Dedifferentiated amniotic fluid mesenchymal stem cell (primary cell): ENCODE data around the gene SLC37A4.
A peak's percentile ranks its signal among the peaks of the same experiment; 100 is the strongest.
"Not testable (repeated sequence)": the region's sequence is repeated elsewhere in the genome, so short reads cannot be mapped to it uniquely, and the experiment has no call there.

Experiments used
- DNase-seq: peaks from one replicate; pipeline ENCODE4 v3.0.0-alpha.2; 2016; ENCODE audit errors: extremely low spot score

The SLC37A4 gene

DNA sequence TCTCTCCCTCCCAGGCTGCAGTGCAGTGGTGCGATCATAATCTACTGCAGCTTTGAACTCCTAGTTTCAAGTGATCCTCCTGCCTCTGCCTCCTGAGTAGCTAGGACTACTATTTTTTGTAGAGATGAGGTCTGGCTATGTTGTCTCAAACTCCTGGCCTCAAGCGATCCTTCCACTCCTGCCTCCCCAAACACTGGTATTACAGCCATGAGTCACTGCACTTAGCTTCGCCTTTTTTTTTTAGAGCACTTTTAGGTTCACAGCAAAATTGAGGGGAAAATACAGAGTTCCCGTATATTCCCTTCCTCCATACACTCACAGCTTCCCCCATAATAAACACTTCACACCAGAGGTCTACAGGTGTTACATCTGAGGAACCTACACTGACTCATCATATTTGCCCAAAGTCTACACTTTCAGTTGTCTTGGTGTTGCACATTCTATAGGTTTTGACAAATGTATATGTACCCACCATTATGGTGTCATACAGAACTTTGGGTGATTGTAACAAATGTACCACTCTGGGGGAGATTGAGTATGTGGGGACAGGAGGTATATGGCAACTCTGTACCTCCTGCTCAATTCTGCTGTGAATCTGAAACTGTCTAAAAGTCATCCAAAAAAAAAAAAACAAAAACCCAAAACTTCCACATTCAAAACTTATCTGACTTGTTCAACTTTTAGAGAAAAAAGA, 11.3 kb upstream of the SLC37A4 start:
- no peak for DNase-seq

DNA sequence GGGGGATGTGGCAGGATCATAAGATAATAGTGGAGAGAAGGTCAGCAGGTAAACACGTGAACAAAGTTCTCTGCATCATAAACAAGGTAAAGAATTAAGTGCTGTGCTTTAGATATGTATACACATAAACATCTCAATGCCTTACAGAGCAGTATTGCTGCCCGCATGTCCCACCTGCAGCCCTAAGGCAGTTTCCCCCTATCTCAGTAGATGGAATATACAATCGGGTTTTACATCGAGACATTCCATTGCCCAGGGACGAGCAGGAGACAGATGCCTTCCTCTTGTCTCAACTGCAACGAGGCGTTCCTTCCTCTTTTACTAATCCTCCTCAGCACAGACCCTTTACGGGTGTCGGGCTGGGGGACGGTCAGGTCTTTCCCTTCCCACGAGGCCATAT, 8.8 kb upstream of the SLC37A4 start:
- not testable (repeated sequence) for DNase-seq

DNA sequence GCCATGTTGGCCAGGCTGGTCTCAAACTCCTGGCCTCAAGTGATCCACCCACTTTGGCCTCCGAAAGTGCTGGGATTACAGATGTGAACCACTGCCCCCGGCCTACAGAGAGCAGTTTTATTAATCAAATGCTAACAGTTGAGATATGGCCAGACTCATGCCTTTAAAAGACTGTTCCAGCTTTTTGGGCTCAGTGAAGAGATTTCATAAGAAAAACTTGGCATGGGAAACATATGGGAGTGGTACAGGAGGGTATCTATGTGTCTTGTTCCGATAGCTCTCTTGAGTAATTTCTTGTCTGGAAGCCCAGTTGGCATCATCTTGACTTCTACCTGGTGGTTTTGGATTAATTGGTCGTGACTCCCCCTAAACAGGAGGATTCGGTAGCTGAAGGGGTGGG, 8.2 kb upstream of the SLC37A4 start:
- DNase-seq = no peak

DNA sequence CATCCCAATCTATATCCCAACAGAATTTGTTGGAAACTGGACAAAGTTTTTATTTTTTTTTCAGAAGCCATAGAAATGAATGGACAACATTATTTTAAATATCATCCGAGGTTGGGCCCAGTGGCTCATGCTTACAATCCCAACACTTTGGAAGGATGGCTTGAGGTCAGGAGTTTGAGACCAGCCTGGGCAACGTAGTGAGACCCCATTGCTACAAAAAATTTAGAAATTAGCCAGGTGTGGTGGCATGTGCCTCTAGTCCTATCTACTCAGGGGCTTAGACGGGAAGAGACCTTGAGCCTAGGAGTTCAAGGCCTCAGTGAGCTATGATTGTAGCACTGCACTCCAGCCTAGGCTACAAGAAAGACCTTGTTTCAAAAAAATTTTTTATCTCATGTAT, 4.1 kb upstream of the SLC37A4 start:
- no peak for DNase-seq

DNA sequence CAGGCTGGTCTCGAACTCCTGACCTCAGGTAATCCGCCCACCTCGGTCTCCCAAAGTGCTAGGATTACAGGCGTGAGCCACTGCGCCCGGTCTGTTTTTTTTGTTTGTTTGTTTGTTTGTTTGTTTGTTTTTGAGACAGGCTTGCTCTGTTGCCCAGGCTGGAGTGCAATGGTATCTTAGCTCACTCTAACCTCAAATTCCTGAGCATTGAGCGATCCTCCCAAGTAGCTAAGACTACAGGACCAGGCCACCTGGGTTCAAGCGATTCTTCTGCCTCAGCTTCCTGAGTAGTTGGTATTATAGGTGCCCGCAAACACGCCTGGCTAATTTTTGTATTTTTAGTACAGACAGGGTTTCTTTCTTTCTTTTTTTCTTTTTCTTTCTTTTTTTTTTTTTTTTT, 2.7 kb upstream of the SLC37A4 start:
- not testable (repeated sequence) for DNase-seq

DNA sequence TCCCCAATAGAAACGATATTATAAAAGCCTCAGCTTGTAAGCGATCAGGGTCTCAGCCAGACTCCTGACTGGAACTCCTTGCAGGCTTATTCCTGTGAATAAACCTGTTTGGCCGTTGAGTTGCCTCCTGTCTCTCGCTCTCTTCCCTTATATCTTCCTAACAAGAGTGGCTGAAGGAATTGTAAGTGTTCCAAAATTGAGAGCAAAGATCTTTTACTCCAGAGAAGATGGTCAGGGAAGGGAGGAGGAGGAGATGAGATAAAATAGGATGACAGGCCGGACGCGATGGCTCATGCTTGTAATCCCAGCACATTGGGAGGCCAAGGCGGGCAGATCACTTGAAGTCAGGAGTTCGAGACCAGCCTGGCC, 1.2 kb upstream of the SLC37A4 start:
- no peak for DNase-seq

DNA sequence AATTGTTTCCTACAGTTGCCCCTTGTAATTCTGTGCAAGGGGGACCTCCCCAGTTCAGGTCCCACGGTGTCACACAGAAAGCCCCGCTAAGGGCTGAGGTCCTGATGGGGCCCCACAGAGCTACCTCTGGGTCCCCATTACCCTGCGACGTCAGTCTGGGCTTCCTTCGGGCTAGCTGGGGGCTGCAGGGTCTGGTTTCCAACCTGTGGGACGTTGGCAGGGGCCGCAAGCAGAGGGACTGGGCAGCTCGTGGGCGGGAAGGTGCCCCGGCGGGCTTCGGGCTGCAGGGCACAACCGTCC, 698 bp downstream of the SLC37A4 start:
- no peak for DNase-seq

DNA sequence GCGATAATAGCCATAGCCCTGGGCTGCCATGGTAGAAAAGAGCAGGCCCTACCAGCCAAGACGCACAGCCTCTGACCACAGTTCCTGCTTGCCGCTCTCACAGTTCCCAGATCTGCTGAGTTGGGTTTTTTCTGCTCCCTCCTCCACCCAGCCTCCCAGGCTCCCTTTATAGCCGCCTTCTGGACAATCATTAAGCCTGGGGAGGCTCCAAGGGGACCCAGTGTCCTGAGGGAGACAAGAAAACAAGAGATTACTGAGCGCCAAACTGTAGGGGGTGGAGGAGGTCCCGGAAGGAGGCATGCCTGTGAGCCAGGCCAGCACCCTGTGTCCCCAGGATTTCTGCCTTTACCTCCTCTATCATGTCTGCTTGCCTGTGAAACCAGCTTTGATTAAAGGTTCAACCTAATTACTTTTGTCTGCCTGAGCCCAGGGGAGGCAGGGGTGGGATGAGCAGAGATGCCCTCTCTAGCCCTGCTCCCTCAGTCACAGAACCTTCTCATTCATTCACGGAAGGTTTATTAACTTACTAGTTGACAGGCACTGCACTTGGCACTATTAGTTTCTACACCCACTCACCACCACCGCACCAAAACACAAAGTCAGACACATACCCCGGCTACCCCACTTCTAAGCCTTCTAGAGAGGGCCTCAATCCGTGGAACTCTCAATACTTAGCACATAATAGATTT, 1.2 kb downstream of the SLC37A4 start:
- no peak for DNase-seq

DNA sequence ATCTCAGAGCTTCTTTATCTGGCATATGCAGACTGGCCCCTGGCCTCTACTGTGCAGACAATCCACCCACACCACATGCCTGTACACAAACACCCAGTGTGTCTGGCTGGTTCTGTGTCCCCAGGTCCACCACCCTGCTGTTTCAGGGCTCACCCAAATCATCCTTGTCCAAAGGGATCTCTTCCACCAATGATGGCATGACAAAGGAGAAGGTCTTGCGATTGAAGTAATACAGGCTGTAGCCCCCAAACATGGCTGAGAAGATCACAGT, 1.7 kb downstream of the SLC37A4 start:
- DNase-seq = no peak

DNA sequence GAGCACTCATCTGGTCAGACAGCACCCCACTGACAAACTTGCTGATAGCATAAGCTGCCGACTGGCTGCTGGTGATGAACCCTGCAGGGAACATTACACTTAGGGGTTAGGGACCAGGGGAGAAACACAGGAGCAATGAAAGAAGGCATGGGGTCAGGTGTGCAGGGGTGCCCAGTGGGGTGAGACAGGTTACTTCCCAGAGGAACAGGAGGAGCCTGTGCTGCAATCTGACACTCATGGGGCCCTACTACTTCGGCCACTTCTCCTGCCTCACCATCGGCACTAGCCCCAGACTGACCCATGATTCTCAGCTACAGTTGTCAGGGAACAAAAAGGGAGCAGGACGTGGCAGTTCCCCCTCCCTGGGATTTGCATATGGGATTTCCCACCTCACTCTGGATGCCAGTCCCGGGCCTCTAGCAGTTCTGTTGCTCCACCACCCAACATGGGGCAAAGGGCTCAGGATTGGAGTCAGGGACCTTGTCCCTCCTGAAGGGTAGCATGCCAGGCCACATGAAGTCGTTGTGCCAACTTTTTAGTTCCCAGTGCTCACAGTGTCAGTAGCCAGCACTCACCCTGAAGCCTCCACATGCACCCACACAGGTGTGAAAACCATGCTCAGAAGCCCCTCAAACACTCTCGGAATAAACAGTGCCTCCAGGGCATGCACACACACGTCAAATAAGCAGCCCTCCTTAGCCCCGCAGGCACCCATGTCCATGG, 2.2 kb downstream of the SLC37A4 start:
- DNase-seq = no peak

DNA sequence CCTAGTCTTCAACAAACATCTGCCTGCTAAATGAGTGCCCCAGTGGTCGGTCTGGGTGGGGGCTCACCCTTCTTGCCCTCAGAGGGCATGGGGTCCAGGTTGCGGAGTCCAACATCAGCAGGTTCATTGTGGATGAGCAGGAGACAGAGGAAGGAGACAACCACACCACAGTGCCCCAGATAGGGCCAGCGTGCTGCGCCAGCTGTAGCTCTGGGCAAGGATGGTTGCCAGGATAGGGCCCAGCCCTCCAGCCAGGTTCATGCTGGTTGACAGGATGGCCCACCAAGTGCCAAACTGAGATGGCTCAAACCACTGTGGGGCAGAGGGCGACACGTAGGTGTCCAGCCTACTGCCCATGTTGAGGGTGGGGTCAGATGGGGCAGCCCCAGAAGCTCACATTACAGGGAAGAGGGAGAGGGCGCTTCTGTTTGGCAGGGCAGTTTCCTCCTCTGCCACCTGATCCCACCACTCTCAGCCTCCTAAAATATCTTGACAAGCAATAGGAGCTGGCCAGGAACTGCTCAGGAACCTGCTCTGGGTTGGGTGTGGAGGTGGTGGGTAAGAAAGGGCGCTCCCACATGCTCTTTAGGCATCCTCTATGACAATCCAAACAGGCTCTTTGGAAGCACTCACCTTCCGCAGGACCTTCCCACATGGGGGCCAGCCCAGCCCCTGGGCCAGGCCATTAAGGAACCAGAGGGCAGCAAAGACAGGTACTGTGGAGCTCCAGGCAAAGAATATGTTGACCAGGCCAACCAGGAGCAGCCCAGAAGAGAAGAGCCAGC, 2.9 kb downstream of the SLC37A4 start:
- no peak for DNase-seq

DNA sequence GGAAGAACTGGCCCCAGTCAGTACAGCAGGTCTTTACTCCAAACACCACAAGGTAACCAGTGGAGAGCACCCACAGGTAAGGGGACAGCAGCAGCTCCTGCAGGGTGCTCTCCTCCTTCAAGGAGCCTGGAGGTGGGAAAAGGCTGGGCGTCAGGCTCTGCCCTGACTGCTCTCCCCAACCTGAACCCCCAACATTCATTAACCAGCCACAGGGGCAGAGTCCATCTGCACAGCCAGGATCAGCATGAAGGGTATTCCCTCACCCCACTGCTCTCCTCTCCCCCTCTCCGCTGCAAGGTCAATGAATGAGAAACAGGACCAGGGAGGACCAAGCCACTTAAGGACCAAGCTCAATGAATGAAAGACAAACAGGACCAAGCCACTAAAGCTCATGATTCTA, 3.7 kb downstream of the SLC37A4 start:
- DNase-seq = no peak

DNA sequence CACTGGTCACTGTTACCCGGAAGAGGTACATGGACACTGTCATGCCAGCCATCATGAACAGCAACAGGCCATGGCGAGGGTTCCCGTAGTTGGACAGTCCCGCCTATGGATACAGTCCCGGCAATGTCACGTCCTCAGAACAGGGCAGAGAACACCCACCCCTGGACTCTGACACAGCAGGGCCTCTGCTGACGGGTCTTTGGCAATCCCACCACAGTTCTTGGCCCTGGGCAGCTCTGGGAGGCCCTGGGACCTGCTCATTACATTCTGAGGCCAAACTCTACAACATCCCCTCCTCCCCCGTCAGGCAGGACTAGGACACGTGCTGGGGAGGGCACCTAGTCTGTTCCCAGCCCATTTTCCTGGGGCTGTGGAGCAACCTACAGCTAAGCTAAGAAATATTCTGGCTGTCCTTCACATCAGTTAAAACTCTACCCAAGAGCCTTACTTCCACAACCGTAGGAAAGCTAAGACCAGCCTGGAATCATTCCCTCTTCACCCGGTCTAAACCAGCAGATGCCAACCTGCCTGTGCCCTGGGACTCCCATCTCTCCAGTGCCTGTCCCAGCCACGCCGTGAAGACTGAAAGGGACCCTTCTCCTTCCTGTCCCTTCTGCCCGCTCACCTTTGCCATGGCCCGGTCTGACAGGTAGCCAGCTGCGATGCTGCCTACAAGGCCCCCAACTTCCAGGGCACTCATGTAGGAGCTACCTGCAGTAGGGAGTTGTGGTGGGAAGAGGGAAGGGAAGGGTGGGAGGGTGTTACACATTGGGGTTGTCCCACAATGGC, 4.5 kb downstream of the SLC37A4 start:
- DNase-seq = no peak

DNA sequence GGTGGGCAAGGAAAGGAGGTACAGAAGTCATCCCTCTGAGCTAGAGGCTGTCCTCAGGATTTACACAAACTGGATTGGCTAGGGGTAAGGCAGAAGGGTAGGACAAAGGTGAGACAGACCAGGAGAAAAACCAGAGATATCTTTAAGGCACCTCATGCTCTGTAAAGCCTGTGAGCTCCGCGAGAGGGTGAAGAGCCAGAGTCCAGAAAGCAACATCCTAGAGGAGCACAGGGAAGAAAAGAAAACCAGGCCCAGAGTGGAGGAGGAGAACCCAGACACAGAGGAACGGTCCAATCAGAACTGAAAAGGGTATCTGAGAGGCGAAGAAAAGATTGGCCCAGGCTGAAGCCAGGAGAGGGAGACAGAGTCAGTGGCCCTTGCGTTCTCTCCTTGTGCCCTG, 5.1 kb downstream of the SLC37A4 start:
- DNase-seq = no peak

DNA sequence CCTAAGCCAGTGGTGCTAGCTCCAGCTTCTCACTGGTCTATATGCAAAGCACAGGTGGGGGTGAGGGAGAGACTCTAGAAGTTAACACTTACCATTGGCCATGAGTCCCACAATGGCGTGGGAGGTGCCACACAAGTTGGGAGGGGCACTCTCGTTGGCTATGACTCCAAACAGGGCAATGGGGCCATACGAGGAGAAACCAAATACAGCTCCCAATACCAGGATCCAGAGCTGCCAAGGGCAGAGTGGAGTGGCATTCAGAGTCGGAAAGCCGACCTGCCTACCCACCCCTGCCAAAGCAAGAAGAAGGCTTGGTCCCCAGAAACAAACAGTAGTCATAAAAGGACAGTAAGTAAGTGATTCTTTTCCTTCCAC, 5.6 kb downstream of the SLC37A4 start:
- DNase-seq = no peak

DNA sequence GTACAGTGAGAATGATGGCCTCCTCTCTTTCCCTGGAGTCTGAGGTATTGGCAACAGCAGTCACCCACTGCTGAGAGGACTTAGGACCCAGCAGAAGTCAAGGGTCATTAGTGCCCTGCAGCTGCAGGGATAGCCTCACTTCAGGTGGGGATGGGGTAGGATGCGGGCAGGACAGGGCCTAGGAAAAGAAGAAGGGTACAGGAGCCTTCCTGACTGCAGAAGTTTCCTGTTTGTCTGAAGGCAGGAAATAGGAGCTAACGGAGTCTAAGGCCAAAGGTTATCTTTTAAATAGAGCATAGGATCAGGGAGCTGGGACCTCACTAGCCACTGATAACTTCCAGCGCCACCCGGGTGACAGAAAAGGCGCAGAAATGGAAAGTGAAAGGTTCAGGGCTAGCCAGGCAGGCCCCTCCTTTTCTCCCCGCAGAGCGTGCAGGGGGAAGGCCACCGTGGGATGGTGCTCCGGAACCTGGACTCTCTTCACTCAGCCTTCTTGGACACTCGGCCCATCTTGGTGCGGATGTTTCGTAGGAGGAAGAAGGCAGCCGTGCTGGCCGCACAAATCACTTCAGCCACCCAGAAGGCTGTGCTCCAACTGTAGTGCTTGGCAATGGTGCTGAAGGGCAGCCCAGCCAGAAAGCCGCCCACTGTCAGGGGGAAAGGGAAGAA, 6.1 kb downstream of the SLC37A4 start:
- DNase-seq = no peak

DNA sequence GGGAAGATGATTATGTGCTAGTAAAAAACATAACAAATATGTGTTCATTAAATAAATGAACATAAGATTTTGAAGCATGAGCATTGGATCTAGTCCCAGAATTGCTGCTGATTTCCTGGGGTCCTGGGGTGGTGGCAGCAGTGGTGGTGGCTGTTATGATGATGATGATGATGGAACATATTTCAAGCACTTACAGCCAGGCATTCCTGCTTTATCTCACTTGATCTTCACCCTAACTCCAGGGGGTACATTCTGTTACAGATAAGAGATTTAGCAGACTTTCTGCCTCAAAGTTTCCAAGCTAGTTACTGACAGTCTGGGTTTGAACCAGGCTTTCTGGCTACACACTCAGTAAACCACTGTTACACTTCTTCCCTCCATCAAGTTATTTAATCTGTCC, 6.9 kb downstream of the SLC37A4 start:
- DNase-seq = no peak

DNA sequence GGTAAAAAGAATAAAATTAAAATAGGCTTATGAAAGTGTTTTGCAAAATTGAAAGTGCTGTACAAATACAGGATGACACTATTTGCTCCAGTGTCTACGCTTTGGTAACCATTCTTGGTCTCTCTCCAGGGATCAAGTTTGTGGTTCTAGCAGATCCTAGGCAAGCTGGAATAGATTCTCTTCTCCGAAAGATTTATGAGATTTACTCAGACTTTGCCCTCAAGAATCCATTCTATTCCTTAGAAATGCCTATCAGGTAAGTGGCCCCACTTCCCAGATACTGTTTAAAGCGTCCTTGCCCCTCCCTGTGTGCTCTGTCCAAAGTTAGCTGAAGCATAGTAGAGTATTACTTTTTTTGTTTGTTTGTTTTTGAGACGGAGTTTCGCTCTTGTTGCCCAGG, 9.0 kb downstream of the SLC37A4 start:
- no peak for DNase-seq

DNA sequence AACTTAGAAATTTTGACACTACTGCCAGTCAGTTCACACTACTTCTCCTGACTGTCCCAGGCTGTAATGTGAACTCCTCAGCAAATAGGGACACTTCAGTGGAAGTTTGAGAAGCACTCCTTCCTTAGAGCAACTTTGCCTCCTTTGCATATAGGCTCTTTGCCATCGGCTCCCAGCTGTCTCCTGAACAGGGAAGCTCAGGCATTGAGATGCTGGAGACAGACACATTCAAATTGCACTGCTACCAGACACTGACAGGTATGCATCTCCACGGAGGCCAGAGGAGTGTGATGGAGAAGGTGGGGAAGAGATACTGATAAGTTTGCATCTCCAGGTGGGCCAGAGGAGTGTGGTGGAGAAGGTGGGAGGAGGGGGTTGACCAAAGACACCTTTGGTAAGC, 10.7 kb downstream of the SLC37A4 start:
- no peak for DNase-seq

DNA sequence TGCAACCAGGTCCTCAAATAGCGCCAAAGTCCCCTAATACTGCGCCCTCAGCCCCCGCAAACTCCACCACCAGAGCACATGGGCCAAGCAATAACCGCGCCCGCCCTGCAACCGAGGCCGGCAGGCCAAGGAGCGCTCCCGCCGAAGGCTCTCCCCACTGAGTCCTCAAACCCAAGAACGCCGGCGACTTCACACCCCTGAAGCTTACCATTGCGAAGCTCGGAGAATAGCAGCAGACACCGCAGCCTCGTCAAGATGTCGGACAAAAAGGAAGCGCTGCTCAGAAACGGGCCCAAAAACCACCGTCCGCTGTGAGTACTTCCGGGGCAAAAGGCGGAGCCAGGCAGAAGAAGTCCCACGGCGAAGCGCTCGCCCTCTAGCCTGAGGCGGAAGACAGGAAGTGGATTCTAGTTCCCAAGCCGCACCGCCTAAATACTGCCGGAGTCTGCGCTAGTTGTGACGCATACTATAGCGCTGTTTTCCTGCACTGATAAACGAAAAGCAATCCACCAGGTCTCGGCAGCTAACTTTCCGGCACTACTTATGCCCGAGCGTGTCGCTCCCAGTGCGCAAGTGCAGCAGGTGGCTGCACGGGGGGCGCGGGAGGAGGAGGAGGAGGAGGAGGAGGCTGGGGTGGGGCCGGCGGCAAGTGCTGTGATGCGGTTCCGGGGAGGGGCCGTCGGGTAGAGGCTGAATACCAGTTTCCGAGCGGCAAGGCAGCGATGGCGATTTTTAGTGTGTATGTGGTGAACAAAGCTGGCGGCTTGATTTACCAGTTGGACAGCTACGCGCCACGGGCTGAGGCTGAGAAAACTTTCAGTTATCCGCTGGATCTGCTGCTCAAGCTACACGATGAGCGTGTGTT, 12.4 kb downstream of the SLC37A4 start, which contains the start of the genes RPS25 and TRAPPC4:
TSS of gene RPS25 (minus strand) at position 270 of the 865 bp plus-strand sequence. CDS start at position 211, 59 bp downstream.
TSS of gene TRAPPC4 (plus strand) at position 693 of the 865 bp plus-strand sequence. CDS start at position 723, 30 bp downstream.
- peak; percentile 98 for DNase-seq
